Measurements from ENCODE around the gene HEATR5A.
"Not testable (repeated sequence)": the region's sequence is repeated elsewhere in the genome, so short reads cannot be mapped to it uniquely, and the experiment has no call there.

Gene HEATR5A

GRCh38 chr14:31420319-31421111 is at the start of gene HEATR5A:
Gene HEATR5A (minus strand): TSS chr14:31420550. CDS start chr14:31402975, 17,575 bp downstream.
- DNase-seq, result peak; percentile 89 to 92

DNA sequence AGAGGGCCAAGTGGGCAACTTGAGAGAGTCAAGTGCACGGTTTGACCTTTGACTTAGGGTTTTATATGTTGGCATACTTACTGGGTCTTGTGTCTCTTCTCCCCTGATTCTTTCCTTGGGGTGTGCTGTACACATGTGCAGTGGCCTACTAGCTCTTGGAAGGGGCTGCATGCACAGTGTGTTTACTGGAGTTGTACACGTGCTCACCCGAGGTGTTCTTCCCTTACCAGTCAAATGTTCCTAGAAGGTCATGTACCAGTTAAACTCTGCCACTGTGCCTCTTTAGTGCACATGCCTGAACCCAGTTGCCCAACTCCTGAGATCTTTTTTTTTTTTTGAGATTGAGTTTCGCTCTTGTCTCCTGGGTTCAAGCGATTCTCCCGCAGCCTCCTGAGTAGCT is 46.2 kb upstream of the HEATR5A start:
- no peak for DNase-seq

- DNase-seq, result no peak
Measured at GRCh38 chr14:31465111-31465510, 44.8 kb upstream of the HEATR5A start.

- not testable (repeated sequence) for DNase-seq
Measured at GRCh38 chr14:31462450-31462849, 42.1 kb upstream of the HEATR5A start.

DNA sequence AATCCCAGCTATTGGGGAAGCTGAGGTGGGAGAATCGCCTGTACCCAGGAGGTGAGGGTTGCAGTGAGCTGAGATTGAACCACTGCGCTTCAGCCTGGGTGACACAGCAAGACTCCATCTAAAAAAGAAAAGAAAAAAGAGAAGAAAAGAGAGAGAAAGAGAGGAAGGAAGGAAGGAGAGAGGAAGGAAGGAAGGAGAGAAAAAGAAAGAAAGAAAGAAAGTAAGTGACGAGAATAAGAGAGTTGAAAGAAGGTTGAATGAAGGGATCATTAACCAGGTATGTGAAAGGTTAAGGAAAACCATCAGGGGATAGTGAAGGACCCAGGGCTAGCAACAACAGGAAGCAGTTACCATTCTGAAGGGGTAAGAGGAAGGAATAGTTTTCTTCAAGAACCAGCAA is 41.2 kb upstream of the HEATR5A start:
- no peak for DNase-seq

DNA sequence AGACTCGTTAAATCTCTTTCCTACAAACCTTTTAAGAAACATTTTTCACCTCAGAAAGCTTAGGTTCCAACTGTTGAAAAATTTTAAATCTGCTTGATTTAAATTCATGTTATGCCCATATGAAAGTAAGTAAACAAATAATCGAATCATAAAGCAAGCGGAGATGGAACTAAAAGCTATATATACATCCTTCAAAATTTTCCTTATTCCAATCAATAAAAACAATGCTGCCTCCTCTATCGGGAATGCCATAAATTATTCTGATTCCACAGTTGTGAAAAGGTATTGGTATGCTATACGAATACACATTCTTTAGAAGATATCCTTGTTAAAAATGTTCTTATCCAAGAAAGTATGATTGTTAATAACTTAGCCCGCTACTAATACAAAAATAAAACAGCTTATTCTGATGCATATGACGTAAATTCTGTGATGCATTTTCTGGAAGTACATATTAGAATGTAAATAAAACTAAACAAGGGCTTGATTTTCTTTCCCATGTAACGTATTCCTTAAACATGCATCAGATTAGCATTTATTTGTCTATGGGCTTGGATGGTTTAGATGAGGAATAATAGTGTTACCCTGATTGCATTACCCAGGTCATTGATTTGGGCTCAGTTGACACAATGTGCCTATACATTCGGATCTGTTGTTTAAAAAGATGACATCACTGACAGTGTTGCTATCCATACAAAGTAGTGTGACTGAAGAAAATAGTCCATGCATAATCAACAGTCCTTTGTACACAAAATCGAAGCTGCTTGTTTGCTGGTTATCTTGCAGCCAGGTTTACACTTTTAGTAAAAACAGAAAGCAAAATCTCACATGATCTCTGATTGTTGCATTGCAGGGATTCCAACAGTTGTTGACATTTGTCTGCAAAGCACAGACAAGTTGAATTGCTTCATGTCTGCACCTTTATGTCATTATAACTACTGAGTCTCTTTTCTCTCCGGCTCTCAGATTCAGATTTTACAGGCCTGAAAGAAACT is 37.6 kb upstream of the HEATR5A start:
- DNase-seq, result no peak

DNA sequence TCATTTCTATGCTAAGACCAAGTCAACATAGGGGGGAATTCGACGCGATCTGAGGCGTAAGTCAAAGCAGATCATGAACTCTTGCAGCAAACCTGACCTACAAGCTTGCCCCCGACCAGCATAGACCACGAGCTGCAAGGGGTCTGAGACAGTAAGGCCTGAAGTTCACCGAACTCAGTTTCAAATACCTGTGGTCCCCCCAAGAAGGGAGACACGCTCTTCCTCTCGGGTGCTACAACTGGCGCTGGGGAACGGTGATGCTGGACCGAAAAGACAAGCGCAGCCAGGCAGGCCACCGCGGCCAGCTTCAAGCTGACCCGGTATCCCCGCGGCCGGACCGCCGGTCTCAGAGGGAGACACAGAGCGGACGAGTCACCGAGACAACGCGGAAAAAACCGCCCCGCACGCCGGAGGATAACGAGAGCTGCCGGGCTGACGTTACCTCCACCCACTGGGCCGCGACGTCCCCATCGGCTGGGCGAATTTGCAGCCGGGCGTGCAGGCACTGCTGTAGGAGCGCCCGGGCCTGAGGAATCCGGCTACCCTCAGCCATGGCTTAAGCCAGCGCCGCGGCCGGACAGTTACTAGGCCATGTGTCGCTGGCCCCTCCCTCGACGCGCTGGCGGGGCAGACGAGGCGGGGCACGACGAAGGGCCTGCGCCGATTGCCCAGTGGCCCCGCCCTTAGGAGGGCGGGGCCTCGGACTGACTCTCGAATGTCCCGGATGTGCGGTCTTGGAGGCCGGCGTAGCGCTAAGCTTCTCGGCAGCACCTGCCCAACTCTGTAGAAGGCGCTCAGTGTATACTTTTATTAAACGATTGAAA is 36.7 kb upstream of the HEATR5A start, which contains the start of gene DTD2:
TSS of gene DTD2 (minus strand) at position 666 of the 824 bp plus-strand sequence. CDS start at position 553, 113 bp downstream.
- peak; percentile 87 to 88 for DNase-seq

DNA sequence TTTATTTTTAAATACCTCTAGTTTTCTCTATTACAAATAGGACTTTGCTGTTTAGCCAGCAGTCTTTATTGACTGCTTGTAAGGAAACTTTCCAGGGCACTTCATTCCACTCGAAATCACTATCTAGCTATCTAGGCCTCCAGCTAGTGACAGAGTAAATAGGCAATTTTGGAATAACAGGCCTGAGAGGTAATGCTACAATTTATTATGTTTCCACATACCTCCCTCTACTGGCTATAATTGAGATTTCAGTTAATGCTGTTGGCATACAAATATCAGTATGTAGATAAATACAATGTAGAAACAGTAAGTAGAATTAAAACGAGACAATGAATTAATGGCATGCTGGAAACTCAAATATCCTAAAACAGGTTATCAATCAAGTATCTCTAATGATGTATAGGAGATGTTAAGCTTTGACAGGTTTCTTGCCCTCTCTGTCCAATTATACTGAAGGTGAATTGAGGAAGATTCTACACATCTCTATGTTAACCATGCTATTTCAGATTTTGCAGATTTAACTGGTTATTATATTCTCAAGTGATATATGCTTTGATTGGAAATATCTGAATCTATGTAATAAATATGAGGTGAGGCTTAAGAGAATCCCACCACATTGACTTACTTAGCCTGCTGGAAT is 29.7 kb upstream of the HEATR5A start:
- peak; percentile 56 to 85 for DNase-seq

DNA sequence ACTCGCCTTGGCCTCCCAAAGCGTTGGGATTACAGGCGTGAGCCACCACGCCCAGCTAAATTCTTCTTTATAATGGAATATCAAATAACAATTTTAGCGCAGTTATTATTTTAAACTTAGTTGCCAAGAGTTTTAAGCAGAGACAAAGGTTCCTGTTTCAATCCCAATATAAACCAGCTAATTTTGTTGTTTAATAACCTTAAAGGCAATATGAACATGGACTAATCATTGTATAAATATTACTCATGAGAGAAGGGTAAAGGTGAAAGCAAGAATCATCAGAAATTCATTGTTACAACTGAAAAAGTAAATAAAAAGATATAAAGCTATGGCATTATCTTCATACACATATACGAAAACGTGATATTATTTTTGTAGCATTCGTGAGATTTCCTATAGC is 28.8 kb upstream of the HEATR5A start:
- DNase-seq, result no peak

DNA sequence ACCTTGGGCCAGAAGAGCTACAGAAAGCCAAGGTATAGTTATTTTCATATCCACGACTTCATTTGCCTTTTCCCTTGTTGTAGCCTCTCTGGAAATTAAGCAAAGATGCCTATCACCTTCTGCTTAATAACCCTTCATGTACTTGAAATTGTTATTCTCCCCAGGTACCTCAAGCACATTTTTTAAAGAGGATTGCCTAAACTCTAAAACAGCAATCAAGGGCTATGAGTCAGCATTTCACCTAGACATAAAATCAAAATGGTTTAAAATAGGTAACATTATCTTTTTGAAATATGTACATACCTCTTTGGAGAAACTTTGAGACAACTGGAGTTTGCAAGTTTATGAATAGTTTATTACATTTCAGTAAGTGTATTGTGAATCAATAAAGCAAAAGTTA is 25.4 kb upstream of the HEATR5A start:
- DNase-seq, result no peak

DNA sequence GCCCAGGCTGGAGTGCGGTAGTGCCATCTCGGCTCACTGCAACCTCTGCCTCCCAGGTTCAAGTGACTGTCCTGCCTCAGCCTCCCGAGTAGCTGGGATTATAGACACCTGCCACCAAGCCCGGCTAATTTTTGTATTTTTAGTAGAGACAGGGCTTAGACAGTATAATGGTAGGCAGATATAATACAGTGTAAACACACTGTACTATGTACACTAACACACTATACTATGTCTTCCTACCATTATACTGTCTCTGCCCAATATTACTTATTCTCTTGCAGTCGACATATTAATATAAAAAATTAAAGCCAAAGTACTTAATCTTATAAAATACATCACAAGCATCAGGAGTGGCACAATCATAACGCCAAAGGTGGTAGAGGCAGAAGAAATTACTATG is 21.9 kb upstream of the HEATR5A start:
- no peak for DNase-seq

- DNase-seq, result no peak
Measured at GRCh38 chr14:31441273-31442111, 21.1 kb upstream of the HEATR5A start.

DNA sequence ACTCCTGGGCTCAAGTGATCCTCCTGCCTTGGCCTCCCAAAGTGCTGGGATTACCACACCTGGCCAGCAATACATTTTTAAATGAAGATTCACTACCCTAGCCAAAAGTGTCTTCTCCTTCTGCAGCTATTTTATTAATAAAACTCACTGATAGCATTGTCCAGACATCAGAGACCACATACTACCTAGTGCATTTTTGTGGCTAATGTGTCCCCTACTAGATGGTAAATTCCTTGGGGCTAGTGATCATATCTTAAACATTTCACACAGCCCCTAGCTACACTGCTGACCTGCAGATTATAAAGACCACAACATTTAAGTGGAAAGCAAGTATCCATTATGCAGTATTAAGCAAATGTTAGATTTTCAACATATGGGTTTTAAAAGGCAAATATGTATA is 19.9 kb upstream of the HEATR5A start:
- no peak for DNase-seq

DNA sequence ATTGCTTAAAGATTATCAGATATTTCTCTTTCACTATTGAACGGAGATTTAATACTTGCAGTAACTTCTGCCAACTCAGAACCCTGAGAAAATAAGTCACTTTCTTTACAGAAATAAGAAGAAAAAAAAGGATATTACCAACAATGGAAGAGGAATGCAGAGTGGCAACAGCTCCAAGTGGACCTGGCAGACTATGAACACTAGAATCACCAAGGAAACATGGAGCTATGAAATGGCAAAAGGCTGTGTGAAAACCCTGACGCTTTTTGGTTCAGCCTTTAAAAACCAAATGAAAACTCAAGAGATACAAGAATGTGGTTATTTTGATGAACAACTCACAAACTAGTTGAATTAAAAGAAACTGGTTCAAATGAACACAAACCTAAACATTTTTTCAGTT is 19.2 kb upstream of the HEATR5A start:
- DNase-seq, result no peak

- not testable (repeated sequence) for DNase-seq
Measured at GRCh38 chr14:31437045-31437691, 16.8 kb upstream of the HEATR5A start.

DNA sequence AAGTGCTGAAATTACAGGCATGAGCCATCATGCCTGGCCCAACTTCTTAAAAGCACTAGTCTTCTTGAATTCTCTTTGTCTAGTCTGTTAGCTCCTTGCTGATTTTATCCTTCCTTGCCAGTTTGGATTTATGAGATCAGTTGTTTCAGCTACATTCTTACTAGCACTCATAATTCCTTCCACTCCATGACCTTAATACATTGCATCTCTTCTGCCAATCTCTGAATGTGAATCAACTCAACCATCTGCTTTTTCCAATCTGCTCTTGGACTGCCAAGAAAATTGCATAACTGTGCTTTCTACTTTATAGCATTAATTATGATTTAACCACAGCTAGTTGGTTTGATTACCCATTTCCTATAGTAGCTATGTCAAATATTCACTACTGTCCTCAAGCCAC is 14.9 kb upstream of the HEATR5A start:
- DNase-seq, result no peak

- DNase-seq, result no peak
Measured at GRCh38 chr14:31430634-31431264, 10.4 kb upstream of the HEATR5A start.

GRCh38 chr14:31429791-31430190 is 9.4 kb upstream of the HEATR5A start:
- DNase-seq, result no peak

- no peak for DNase-seq
Measured at GRCh38 chr14:31428011-31428410, 7.7 kb upstream of the HEATR5A start.

- DNase-seq, result no peak
Measured at GRCh38 chr14:31426663-31427062, 6.3 kb upstream of the HEATR5A start.
